ENCODE measurements around the gene TBC1D9.

The TBC1D9 gene

DNA sequence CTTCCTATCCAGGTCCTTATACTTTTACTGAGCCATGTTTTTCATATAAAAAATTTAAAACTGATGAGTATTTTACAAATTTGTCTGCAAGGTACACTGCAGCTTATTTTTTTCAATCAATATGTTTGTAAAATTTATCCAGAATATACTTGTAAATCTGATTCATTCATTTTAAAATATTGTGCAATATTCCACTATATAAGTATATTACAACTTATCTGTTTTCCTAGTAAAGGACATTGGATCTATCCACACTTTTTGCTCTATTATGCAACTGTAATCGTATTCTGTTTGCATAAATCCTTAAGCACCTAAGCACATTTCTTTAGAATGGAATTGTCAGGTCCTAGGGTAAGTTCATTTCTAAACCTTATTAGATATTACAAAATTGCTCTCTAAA lies 49.5 kb downstream of the TBC1D9 start:
- Histone ChIP-seq H3K27ac (ENCODE audit: low read length) (no peak overlapping the region), H3K9me3 (replicated peaks; ENCODE audit: insufficient read depth, low read length) (no peaks in the 10 kb centered on the region), H3K4me1 (ENCODE audit: low read length) (peaks cover 4% of the 10 kb centered on the region; the same call in 1 of the 2 replicates), H3K4me2 (ENCODE audit: low read depth, low read length) (no peak overlapping the region), H4K20me1 (ENCODE audit: insufficient read depth, low read length) (no peaks in the 10 kb centered on the region), H2AFZ (ENCODE audit: low read length) (no peak overlapping the region), H3K27me3 (replicated peaks; ENCODE audit: insufficient read depth, low read length) (no peaks in the 10 kb centered on the region), H3K9me2 (replicated peaks; ENCODE audit: insufficient read depth, low read length) (no peaks in the 10 kb centered on the region), H3K9ac (ENCODE audit: low read length) (no peak overlapping the region), H3K4me3 (ENCODE audit: low read length) (no peak overlapping the region), H3K79me2 (ENCODE audit: low read length) (peaks cover 12% of the 10 kb centered on the region; the same call in 1 of the 2 replicates), H3F3A (ENCODE audit: insufficient read depth, low read length) (no peaks in the 10 kb centered on the region), H3K36me3 (replicated peaks; ENCODE audit: insufficient read depth, low read length) (no peaks in the 10 kb centered on the region)
- TF ChIP-seq EZH2 (optimal IDR thresholded peaks at IDR 0.05; ENCODE audit: low read depth, low read length) (no peak), EZH2phosphoT487 (IDR thresholded peaks at IDR 0.05; ENCODE audit: low read length) (no peak), CTCF (IDR thresholded peaks at IDR 0.05; ENCODE audit: low read length) (no peak)
- DNase-seq: no peak

- H4K20me1 ChIP-seq (ENCODE audit: insufficient read depth, low read length): no peaks in the 10 kb centered on the region
- H3K4me1 ChIP-seq (ENCODE audit: low read length): peaks cover 4% of the 10 kb centered on the region; the same call in 1 of the 2 replicates
- no peaks in the 10 kb centered on the region for H3K27me3 ChIP-seq (replicated peaks; ENCODE audit: insufficient read depth, low read length)
- no peak overlapping the region for H3K4me3 ChIP-seq (ENCODE audit: low read length)
- no peak for DNase-seq
- H2AFZ ChIP-seq (ENCODE audit: low read length): no peak overlapping the region
- H3K36me3 ChIP-seq (replicated peaks; ENCODE audit: insufficient read depth, low read length): no peaks in the 10 kb centered on the region
- H3K4me2 ChIP-seq (ENCODE audit: low read depth, low read length): no peak overlapping the region
- no peaks in the 10 kb centered on the region for H3F3A ChIP-seq (ENCODE audit: insufficient read depth, low read length)
- H3K9ac ChIP-seq (ENCODE audit: low read length): no peak overlapping the region
- TF ChIP-seq EZH2phosphoT487 (IDR thresholded peaks at IDR 0.05; ENCODE audit: low read length) (no peak), EZH2 (optimal IDR thresholded peaks at IDR 0.05; ENCODE audit: low read depth, low read length) (no peak)
- no peaks in the 10 kb centered on the region for H3K9me2 ChIP-seq (replicated peaks; ENCODE audit: insufficient read depth, low read length)
- peaks cover 12% of the 10 kb centered on the region; the same call in 1 of the 2 replicates for H3K79me2 ChIP-seq (ENCODE audit: low read length)
- H3K27ac ChIP-seq (ENCODE audit: low read length): no peak overlapping the region
- H3K9me3 ChIP-seq (replicated peaks; ENCODE audit: insufficient read depth, low read length): no peaks in the 10 kb centered on the region
Measured at GRCh38 chr4:140706276-140706625, 49.9 kb downstream of the TBC1D9 start.

DNA sequence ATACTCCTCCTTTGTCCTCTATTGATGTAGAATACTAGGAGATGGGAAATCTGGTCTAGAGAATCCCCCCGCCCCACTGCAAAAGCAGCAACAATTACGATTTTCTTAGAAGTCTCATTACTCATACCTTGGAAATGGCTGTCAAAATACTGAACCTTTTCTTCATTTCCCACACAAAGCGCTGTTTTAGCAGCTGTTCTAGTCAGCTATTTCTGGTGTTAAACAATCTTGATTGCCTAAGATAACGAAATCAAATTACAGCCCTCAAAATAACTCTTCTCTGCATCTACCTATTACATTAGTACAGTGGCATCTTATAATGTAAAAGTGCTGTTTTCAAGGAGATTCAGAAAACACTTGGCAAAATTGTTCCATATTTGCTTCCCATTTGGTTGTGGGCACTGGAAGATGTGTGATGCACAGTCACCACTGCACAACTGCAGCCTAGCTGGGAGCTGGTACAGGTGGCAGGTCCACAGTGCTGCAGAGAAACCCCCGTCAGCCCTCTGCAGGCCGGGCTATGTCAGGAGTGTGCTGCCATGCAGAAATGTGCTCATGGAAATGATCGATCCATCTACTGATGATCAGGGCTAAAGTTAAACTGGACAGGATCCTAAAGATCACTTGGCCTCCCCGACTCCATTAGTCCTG lies 50.4 kb downstream of the TBC1D9 start:
- Histone ChIP-seq H2AFZ (ENCODE audit: low read length) (no peak overlapping the region), H3K9ac (ENCODE audit: low read length) (no peak overlapping the region), H3K9me3 (replicated peaks; ENCODE audit: insufficient read depth, low read length) (no peaks in the 10 kb centered on the region), H3K4me1 (ENCODE audit: low read length) (peaks cover 4% of the 10 kb centered on the region; the same call in 1 of the 2 replicates), H3F3A (ENCODE audit: insufficient read depth, low read length) (no peaks in the 10 kb centered on the region), H3K4me3 (ENCODE audit: low read length) (no peak overlapping the region), H3K36me3 (replicated peaks; ENCODE audit: insufficient read depth, low read length) (no peaks in the 10 kb centered on the region), H3K27me3 (replicated peaks; ENCODE audit: insufficient read depth, low read length) (no peaks in the 10 kb centered on the region), H3K9me2 (replicated peaks; ENCODE audit: insufficient read depth, low read length) (no peaks in the 10 kb centered on the region), H3K4me2 (ENCODE audit: low read depth, low read length) (no peak overlapping the region), H3K79me2 (ENCODE audit: low read length) (0 out of 2 replicates have a peak, but pooled peaks cover 8% of the 10 kb centered on the region), H4K20me1 (ENCODE audit: insufficient read depth, low read length) (no peaks in the 10 kb centered on the region), H3K27ac (ENCODE audit: low read length) (no peak overlapping the region)
- no peak for DNase-seq
- TF ChIP-seq EZH2phosphoT487 (IDR thresholded peaks at IDR 0.05; ENCODE audit: low read length) (no peak), CTCF (IDR thresholded peaks at IDR 0.05; ENCODE audit: low read length) (no peak), EZH2 (optimal IDR thresholded peaks at IDR 0.05; ENCODE audit: low read depth, low read length) (no peak)

DNA sequence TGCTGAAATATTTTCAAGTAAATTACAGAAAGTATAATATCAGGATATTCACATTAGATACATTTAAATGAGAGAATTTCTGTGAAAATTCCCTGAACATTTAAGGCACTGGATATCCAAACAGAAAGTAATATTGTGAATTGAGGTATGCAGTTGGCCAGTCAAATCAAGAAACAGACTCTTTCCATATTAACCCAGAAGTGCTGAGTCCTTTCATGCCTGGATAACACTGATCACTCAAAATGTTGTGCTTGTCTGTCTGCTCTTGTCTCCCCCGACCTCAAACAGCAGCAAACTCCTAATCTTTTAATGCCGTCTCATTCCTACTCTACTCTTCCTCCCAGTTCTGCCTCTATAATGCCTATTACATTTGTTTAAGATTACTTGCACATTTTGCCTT lies 51.2 kb downstream of the TBC1D9 start:
- no peak for DNase-seq
- TF ChIP-seq EZH2 (optimal IDR thresholded peaks at IDR 0.05; ENCODE audit: low read depth, low read length) (no peak), EZH2phosphoT487 (IDR thresholded peaks at IDR 0.05; ENCODE audit: low read length) (no peak), CTCF (IDR thresholded peaks at IDR 0.05; ENCODE audit: low read length) (no peak)
- Histone ChIP-seq H2AFZ (ENCODE audit: low read length) (no peak overlapping the region), H4K20me1 (ENCODE audit: insufficient read depth, low read length) (no peaks in the 10 kb centered on the region), H3K27ac (ENCODE audit: low read length) (no peak overlapping the region), H3F3A (ENCODE audit: insufficient read depth, low read length) (no peaks in the 10 kb centered on the region), H3K4me1 (ENCODE audit: low read length) (peaks cover 4% of the 10 kb centered on the region; the same call in 1 of the 2 replicates), H3K9ac (ENCODE audit: low read length) (no peak overlapping the region), H3K9me2 (replicated peaks; ENCODE audit: insufficient read depth, low read length) (no peaks in the 10 kb centered on the region), H3K36me3 (replicated peaks; ENCODE audit: insufficient read depth, low read length) (no peaks in the 10 kb centered on the region), H3K9me3 (replicated peaks; ENCODE audit: insufficient read depth, low read length) (no peaks in the 10 kb centered on the region), H3K4me2 (ENCODE audit: low read depth, low read length) (no peak overlapping the region), H3K4me3 (ENCODE audit: low read length) (no peak overlapping the region), H3K27me3 (replicated peaks; ENCODE audit: insufficient read depth, low read length) (no peaks in the 10 kb centered on the region), H3K79me2 (ENCODE audit: low read length) (0 out of 2 replicates have a peak, but pooled peaks cover 2% of the 10 kb centered on the region)

Measured in MM.1S (cell line).